HG03280 (cell line): ENCODE measurements around the gene EFHC1.
"Not testable (repeated sequence)": the region's sequence is repeated elsewhere in the genome, so short reads cannot be mapped to it uniquely, and the experiment has no call there.

ENCODE experiments used
- ATAC-seq: cut with Tn5 transposase; IDR thresholded peaks from one replicate; pipeline ENCODE4 v1.9.1; 2021; ENCODE audit warnings: mild to moderate bottlenecking, moderate library complexity; ENCODE audit not compliant: unreplicated experiment

EFHC1 gene

DNA sequence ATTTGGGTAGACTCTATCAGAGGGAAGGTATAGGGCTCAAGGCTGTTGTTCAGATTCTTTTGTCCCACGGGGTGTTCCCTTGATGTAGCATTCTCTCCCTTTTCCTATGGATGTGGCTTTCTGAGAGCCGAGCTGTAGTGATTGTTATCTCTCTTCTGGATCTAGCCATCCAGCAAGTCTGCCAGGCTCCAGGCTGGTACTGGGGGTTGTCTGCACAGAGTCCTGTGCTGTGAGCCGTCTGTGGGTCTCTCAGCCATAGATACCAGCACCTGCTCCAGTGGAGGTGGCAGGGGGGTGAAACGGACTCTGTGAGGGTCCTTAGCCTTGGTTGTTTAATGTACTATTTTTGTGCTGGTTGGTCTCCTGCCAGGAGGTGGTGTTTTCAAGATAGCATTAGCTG lies 13.2 kb downstream of the EFHC1 start:
- not testable (repeated sequence) for ATAC-seq

DNA sequence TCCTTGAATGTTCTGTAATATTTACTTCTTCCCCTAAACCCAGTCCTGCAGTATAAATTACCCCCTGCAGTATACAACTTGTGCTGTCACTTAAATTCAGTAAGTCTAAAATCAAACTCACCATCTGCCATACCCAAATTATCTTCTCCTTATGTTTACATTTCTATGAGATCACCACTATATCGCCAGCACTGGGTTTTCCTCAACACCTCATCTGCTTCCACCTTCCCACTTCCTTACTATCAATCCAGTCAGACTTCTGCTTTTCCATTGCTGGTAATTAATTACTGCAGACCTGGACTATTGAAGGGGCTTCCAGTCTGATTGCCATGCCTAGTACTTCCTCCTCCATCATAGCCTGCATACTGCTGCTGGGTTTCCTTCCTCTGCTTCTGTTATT lies 15.2 kb downstream of the EFHC1 start:
- ATAC-seq: no peak

DNA sequence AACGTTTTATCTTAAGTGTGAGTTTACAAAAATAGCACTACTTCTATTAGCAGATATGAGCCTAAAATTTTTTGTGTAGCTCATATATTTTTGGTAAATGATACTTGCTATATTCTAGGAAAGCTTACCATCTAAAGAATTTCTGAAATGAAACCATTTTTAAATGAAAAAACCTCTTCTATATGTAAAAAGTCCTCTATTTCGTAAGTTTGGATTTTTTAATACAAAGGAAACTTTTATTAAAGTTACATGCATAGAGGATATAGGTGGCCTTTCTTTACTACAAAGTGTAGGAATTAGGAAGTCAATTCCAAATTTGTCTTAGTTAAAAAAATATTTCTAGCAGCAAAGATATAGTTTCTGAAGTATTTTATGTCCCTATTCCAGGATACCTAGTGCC lies 18.8 kb downstream of the EFHC1 start:
- no peak for ATAC-seq

DNA sequence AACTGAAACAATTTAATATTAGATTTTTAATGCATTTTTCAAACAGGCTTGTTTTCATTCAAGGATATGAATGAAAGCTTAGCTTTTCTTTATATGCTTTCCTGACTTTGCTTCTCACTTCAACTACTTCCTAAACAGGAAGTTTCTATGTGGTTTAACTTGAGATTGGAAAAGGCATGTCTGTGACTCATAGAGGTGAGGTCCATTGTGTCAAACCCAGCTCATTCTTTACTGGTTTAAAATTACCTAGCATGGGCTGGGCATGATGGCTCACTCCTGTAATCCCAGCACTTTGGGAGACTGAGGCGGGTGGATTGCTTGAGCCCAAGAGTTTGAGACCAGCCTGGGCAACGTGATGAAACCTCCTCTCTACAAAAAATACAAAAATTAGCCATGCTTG lies 34.4 kb downstream of the EFHC1 start:
- ATAC-seq: no peak

DNA sequence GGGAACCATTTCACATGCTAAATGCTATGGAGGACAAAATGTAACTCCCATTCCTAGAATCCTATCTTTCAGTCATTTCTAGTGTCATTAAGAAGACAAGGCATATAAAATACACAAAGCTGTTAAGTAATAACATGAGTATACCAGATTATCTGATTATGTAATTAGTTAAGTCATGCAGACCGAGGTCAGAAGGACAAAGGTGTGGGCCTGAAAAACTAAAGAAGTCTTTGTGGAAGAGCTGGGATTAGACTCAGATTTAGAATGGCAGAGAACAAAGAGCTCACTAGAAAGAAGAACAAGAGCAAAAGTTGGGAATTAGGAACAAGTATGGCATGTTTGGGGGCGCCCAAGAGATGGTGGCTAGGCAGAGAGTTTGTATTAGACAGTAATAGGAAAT lies 37.0 kb downstream of the EFHC1 start:
- ATAC-seq: no peak

GRCh38 chr6:52461194-52461593 lies 41.1 kb downstream of the EFHC1 start:
- not testable (repeated sequence) for ATAC-seq

GRCh38 chr6:52474173-52474572 lies 54.0 kb downstream of the EFHC1 start:
- no peak for ATAC-seq

- ATAC-seq: no peak
Observed at GRCh38 chr6:52475307-52475706, 55.2 kb downstream of the EFHC1 start.

DNA sequence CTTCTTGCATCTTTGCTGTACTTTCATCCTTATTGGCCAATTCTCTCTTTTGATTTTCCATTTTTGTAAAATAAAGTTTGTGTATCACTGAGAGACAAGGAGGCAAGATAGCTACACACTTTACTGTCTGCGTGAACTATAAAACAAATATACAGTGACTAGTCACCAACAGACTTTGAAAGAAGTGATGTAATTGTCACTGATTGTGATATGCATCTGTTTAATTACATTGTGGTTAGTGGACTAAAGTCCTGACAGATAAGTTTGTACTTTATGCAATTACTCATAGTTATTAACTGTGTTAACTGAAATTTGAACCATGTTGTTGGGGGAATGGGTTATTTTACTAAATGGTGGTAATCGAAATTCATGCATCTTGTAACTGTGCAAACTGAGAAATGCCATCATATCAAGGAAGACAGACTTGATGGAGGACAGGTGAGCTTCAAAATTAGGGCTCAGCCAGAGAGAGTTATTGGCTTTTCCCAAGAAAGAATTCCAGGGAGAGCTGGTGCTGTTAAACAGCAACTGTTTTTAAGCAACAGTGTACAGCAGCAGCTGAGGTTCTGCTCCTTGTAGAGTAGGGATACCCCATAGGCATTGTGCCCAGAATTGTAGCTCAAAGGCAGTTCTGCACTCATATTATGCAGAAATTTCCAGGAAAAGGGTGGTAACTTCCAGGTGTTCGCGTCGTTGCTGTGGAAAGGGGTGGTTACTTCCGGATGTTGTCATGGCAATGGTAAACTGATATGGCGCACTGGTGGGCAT lies 62.9 kb downstream of the EFHC1 start:
- no peak for ATAC-seq

DNA sequence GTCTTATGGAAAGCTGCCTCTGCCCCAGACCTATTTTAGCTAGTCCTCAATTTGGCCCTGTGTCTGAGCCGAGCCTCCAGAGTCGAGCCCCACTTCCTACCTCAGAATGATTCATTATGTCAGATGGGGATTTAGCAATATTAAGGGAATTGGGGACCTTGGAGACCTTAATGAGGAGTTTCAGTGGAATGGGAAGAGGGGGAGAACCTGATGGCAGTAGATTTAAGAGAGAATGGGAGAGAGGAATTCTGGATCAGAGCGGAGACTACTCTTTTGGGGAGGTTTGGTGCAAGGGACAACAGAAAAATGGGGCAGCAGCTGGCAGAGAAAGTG lies 63.5 kb downstream of the EFHC1 start:
- ATAC-seq: no peak

- ATAC-seq: no peak
Observed at GRCh38 chr6:52489881-52490280, 69.7 kb downstream of the EFHC1 start.

DNA sequence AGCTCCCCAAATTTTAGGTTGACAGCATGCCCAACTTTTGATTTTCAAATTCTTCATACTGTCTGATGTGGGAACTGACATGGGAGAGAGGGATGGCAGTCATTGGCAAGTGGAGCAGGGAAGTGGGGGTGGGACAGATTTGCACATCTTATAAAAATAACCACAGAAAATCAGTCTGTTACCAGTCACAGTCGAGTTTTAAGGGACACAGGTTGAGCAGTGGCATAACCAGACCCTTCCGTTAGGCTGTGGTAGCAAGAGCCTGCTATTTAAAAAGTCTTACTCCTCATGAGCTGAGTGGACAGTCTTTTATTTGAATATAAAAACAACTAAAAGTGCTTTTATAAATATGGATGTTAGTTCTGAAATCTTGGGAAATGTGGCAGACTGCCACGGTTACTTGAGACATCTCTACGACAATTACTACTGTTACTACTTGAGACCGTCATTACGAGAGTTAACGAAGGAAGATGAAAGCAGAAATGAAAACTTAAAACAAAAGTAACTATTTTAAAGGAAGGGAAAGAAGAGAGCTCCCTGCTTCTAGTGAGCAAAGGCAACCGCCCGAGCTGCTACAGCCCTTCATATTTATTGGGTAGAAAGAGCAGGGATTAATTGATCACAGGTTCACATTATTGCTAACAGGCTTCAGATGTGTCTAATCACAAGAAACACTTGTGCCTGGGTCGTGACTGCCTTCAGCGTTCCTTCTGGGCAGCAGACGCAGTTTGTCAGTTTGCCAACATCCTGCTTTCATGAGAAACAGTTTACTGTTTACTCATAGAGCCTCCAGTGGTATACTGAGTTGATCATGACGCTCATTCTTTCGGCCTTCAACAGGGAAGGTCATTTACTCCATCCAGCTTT lies 71.3 kb downstream of the EFHC1 start:
- peak; percentile 74 for ATAC-seq

DNA sequence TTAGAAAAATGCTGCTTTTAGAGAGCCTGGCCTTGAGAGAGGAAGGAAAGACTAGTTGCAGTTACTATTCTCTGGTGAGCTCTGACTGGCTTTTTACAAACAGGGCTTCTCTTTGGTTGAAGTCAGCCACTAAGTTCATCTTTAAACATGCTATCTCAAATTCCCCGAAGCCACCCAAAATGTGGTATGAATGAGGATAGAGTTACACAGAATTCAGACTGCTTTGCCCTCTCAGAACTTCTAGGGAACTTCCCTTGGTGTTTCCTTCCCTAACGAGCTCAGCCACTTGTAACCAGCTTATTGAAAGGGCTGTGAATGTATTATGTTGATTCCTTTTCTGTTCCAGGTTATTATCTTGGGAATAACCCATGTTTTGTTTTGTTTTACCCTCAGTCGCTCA lies 73.5 kb downstream of the EFHC1 start:
- no peak for ATAC-seq

- ATAC-seq: no peak
Observed at GRCh38 chr6:52494298-52495072, 74.3 kb downstream of the EFHC1 start.

DNA sequence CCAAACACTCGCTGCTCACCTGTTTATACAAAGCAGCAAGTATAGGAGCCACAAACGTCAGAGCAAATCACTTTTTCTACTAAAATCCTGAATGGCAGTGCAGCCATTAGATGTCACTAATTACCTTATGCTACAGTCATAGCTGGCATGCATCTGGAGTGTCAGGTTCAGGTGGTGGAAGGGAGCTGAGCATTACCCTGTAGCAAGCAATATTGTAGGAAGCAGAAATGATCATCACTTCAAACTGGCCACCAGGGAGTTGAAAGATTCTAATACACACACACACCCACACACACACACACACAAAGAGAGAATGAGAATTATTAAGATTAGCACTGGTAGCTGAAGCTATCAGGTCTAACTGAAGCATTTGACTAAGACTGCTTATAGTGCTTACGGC lies 75.8 kb downstream of the EFHC1 start:
- ATAC-seq: no peak

DNA sequence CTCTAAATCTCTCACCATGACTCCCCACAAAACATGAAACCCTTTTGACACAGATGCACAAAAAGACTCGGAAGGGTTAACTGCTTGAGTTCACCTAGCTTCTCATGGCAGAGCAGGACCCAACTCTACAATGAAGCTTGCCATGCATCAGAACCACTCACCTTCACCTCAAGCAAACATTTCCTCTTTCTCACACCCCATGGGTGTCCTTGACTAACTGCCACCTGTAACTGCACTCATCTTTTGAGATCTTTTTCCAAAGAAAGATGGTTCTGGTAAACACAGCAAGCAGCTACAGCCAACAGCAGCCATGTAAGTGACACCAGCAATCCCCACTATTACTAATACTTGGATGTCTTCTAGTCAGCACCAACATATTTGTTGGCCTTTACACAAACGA lies 76.5 kb downstream of the EFHC1 start:
- ATAC-seq: no peak

- peak; percentile 86 for ATAC-seq
Observed at GRCh38 chr6:52497652-52498408, 77.7 kb downstream of the EFHC1 start.

DNA sequence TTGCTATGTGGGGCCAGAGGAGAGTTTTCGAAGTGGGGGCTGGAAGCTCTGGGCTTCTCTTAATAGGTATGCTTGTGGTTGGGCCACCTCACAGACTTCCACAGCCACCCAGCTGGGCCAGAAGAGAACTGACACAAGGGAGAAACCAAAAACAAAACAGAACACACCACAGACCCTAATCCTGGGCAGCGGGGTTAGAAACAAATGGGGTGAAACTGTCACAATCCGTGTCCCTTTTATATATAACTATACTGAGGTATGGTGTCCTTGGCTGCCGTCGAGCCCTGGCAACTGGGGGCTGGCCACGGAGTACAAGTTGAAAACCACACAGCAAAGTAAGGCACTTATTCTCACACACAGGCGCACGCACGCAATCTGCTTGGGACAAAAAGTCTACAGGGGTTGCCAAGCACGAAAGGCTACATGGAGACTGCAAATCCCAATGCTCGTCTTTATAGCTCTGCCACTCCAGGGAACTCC lies 78.4 kb downstream of the EFHC1 start:
- ATAC-seq: peak; percentile 41

- no peak for ATAC-seq
Observed at GRCh38 chr6:52499026-52499425, 78.9 kb downstream of the EFHC1 start.

DNA sequence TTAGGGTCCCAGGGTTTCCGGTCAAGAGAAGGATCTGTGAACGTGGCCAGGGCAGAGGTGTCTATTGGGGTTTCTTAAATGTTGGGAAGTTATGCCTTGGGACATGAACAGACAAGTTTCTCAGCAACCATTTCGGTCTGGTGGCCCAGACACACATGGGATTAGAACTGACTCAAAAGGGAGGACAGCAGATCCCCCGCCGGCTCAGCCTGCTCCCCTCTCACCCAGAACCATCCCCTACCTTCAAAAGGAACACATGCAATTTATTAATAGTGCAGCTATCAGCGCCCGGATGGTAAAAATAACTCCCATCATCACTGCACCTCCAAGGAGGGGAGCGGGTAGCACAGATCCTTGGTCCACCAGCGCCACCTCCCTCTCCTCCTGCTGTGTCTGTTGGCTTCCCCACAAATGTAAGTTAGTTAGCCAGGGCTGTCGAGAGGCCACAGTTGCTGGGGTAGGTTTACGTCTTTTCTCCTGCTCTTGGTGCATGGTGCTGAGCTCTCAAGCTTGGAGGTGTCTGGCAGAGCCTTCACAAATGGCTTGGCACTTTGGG lies 79.6 kb downstream of the EFHC1 start:
- ATAC-seq: no peak
